NCI-H82 treated with DMSO at 0.1 percent for 48 hours (cell line): ENCODE data around the gene DAO.

Experiments used
- DNase-seq: peaks from one replicate; lab custom pipeline; 2025; ENCODE audit not compliant: unreplicated experiment; lab: John Stamatoyannopoulos, UW

The DAO gene

DNA sequence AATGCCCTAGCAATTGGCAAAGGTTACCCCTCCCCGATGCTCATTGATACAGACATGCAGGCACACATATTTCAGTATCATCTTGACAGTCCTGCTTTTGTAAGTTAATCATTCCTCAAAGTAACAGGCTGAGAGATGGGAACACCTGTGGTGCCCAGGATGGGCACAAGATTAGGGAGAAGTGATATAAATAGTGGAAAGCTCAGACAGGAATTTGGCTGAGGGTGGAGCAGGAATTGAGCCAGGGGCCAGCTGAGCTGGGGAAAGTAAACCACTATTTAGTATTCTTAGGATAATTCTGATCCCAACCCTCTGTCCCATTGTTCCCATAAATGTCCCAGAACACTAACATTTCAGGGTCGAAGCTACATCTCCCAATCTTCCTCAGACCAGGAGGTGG lies 38.3 kb downstream of the DAO start:
- no peak for DNase-seq

DNA sequence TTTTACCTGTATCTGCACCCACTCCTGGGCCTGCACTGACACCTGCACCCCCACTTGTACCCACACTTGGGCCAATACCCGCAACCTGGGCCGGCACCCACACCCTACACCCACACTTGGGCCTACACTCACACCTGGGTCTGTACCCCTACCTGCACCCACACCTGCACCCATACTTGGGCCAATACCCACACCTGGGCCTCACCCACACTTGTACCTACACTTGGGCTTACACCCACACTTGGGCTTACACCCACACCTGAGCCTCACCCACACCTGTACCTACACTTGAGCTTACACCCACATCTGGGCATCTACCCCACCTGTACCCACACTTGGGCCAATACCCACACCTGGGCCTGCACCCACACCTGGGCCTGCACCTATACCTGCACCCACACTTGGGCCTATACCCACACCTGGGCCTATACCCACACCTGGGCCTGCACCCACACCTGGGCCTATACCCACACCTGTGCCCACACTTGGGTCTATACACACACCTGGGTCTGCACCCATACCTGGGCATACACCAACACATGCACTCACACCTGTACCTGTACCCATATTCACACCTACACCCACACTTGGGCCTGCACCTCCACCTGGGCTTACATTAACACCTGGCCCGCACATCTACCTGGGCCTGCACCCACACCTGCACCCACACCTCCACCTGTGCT lies 39.2 kb downstream of the DAO start:
- DNase-seq: no peak

DNA sequence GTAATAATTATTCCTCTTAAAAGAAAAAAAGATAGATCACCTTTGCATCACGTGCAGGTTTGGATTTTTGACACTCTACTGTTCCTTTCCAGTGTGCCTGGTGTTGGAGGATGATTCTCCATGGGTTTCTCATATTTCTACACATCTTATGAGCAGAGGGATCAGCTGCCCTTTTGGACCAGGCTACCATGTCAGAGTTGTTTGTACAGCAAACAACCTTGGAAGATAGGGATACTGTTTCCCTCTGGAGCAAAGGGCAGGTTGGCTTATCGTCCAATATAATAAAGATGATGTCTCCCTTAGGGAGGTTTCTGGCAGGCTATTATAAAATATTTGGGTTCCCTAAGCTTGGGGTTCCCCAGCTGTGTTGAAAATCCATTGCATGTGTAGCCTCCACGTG lies 42.1 kb downstream of the DAO start:
- no peak for DNase-seq

DNA sequence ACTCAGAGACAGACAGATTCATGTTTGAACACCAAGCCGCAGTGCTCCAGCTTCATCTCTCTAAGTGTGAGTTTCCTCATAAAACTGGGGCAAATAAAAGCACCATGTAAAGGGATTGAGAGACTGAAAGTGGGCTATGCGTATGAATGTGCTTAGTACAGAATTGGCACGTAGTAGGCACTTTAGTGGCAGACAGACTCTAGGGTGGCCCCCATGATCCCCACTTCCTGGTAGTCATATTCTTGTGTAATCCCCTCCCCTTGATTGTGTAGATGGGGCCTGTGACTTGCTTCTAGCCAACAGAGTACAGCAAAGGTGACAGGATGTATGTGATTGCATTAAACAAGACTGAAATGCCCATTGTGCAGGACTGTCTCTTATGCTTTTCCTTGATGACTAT lies 43.0 kb downstream of the DAO start:
- no peak for DNase-seq

DNA sequence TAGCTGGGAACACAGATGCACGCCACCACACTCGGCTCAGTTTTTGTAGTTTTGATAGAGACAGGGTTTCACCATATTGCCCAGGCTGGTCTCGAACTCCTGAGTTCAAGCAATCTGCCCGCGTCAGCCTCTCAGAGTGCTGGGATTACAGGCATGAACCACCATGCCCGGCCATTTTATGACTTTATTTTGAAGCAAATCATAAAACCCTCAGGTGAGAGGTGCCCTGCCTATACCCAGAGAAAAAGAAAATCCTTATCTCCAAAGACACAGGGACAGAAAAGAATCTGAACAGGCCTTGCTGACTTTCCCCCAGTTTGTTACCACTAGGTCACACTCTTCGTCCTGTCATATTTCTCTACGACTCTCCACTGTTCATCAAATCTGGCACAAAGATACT lies 48.8 kb downstream of the DAO start:
- DNase-seq: no peak

DNA sequence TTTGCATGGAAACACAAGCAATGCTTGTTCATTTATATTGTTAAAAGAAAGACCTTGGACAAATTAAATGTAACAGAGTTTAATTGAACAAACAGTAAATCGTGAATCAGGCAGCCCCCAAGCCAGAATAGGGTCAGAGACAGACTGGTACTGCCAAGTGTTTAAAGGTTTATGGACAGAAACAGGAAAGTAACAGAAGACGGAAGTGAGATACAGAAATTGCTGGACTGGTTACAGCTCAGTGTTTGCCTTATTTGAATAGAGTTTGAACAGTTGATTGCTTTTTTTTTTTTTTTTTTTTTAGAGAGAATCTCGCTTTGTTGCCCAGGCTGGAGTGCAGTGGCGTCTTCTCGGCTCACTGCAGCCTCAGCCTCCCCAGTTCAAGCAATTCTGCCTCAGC lies 50.3 kb downstream of the DAO start:
- DNase-seq: no peak

DNA sequence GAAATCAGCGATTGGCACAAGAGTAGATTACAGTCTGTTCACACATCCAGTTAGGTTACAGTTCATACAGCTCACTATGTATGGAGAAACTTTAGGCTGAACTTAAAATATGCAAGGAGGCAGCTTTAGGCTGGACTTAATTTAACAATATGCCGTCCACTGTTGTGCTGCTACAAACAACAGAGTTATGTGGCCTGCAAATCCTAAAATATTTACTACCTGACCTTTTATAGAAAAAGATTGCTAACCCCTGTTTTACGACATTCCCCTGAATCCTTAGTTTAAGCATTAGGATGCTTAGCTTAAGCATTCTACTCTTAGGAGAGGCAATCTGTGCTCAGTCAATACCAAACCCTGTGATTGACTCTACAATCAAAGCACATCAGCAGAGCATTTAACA lies 50.9 kb downstream of the DAO start:
- DNase-seq: no peak

DNA sequence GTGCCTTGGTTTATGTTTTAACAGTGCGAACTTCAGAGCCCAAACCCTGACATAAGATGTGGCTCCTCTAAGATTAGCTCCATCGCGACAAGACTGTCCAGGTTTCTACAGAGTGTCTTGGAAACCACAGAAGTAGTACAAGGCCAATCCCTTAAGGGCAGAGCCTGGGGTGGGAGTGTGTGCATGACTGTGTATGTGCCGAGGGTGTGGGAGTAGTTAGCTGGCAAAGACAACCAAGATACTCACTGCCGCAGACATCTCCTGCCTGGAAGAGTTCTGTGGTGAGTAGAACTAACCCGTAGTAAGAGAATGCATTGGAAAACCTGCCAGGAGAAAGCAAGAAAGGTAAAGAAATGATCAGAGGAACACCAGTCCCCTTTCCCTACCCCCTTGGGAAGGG lies 54.1 kb downstream of the DAO start:
- no peak for DNase-seq

DNA sequence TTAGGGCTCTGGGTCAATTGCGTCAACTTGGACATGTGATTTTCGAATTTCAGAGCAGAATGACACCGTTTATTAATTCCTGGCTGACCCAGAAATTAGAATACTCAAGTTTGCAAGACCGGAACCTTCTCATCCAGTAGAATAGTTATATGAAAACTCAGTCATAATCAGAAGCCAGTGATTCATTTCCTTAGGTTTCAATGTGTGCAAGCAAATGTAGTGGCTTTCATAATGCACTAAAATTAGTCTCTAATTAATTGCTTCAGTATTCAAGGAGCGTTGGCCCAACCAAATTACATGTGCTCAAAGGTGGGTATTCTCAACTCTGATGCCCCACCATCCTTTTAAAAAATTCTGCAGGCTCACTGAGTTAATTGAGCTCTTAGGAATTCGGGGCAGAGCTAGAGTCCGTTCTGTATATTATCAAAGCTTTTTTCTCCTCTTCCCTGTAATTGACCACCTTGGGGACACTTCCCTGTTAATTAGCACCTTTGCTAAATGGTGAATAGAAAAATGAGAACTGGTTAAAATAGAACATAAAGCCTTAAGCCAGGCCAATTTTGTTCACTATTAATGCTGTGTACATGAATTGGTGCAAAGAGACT lies 55.4 kb downstream of the DAO start:
- no peak for DNase-seq

DNA sequence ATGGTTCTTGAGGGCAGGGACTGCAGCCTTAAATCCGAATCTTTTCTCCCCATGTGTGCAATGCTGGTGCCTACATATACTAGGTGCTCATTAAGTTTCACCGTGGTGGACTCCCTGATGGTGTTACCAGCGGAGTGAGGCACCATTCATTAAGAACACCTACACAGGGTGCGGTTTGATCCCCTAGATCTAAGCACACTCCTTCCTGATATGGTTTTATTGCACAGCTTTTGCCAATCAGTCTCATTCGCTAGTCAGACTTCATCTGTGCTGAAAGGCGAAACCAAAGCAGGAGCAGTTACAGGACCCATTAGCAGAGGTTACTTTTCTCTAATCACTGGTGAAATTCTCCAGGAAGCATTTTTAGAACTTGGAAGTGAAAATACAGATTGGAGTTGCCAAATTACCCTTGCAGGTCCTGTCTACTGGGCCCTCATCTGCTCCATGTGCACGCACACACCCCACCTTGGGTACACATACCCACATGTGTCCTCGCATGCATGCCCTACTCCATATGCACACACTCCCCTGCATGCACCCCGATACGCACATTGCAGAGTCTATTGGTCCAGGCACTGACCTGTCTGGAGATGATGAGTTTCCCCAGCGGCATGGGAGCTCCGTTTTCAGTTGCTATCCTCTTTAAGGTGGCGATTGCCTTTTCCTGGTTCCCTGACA lies 58.5 kb downstream of the DAO start:
- no peak for DNase-seq

DNA sequence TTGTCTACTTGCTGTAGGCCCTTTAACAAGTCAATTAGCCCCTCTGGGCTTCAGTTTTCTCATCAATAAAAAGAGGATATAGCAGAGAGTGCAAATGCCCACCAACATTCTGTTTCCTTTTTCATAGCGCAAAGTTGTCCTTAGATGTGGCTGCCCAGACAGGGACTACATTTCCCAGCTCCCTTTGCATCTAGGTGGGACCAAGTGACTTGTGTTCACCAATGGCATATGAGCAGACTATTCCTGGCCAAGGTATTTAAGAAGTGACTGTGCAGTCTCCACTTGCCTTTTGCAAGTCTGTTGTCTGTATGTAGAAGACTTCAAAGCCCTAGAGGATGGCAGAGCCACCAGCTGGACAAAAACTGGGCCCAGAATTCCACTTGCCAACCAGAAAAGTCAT lies 59.7 kb downstream of the DAO start:
- peak; percentile 27 for DNase-seq

DNA sequence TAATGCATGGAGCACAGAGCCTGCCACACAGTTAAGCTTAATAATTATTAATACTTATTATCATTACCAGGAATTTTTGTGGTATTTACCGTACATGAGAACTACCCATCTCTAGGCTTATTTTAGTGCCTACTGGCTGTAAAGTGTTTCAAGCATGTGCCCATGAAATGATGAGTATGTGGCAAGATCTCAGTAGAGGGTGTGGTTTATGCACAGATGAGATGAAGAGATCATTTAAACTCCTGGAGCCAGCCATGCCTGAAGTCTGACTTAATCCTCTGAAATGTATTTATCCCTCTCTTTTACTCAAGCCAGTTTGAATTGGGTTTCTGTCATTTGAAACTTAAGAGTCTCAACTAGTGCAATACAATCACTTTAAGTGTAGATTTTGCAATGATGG lies 60.2 kb downstream of the DAO start:
- DNase-seq: peak; percentile 37

DNA sequence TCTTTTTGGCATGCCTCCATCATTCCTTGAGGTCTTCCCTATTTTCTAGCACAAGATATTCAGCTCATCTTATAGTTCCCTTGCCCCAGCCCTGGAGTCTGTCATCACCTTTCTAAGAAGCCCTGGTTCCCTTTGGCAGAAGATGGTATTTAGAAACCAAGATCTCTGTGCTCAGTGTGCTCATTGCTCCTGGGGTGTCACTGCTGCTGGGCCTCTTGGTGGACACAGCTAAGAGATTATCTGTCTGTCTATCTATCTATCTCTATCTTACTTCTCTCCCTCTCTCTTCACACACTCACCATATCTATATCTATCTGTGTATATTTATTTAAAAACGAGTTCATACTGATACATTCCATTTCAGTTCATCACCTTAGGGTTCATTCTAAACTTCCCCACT lies 67.2 kb downstream of the DAO start:
- no peak for DNase-seq

DNA sequence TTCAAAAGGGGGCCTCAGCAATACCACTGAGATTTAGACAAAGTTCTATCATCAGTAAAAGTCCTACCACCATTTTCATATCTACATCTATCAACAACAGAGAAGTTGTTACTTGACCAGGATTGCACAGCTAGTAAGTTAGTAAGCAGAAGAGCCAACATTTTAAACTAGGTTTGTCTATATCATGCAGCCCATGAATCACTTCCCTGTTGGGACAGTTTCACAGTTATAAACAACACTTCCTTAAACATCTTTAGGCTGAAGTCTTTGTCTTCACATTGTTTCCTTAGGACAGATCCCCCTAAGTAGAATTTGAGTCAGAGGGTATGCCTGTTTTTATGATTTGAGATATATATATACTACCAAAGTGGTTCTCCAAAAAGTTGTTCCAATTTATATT lies 68.5 kb downstream of the DAO start:
- DNase-seq: no peak

DNA sequence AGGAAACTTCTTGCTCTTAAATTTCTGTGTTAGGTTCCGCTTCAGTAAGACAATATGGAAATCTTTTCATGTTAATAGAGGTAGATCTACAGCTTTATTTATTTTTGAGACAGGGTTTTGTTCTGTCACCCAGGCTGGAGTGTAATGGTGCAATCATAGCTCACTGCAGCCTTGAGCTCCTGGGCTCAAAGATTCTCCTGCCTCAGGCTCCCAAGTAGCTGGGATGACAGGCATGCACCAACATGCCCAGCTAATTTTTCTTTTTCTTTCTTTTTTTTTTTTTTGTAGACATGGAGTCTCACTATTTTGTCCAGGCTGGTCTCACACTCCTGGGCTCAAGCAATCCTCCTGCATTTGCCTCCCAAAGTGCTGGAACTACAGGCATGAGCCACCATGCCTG lies 70.1 kb downstream of the DAO start:
- no peak for DNase-seq
